Osteoblast (primary cell): Measurements from ENCODE around the gene FBXL17. TPM values are rescaled to one million over a fixed set of nuclear protein-coding genes. Genes with fewer than 3 reads are reported as not detected.

Experiments
- DNase-seq: peaks from one replicate; pipeline ENCODE4 v3.0.0; 2011; ENCODE audit warnings: low spot score, mixed read lengths; ENCODE audit not compliant: insufficient read length; ENCODE audit errors: missing footprints
- H2AFZ ChIP-seq: 2 replicates; pipeline ENCODE4 v1.6.0; 2011; ENCODE audit warnings: mild to moderate bottlenecking, low read length
- H3K27ac ChIP-seq: 2 replicates; pipeline ENCODE4 v1.5.1; 2011; ENCODE audit warnings: mild to moderate bottlenecking, low read depth, low read length, moderate library complexity
- H3K27me3 ChIP-seq: 2 replicates; pipeline ENCODE4 v1.6.0; 2012; ENCODE audit warnings: mild to moderate bottlenecking, control low read depth, inconsistent platforms, low read length, moderate library complexity; ENCODE audit not compliant: insufficient read depth
- H3K36me3 ChIP-seq: 2 replicates; pipeline ENCODE4 v1.5.1; 2011; ENCODE audit warnings: mild to moderate bottlenecking, low read length, control low read depth, moderate library complexity; ENCODE audit not compliant: insufficient read depth
- H3K4me1 ChIP-seq: 2 replicates; pipeline ENCODE4 v1.5.1; 2011; ENCODE audit warnings: mild to moderate bottlenecking, low read length, control low read depth, moderate library complexity; ENCODE audit not compliant: insufficient read depth
- H3K4me2 ChIP-seq: 2 replicates; pipeline ENCODE4 v1.6.0; 2011; ENCODE audit warnings: mild to moderate bottlenecking, low read length; ENCODE audit not compliant: insufficient read depth
- H3K4me3 ChIP-seq: fragments of 200-600 bp; sonication (generic); 3 replicates; pipeline ENCODE4 v1.5.1; 2012; ENCODE audit warnings: mild to moderate bottlenecking, low read length, inconsistent platforms; ENCODE audit not compliant: insufficient read depth
- H3K79me2 ChIP-seq: 2 replicates; pipeline ENCODE4 v1.6.0; 2012; ENCODE audit warnings: mild to moderate bottlenecking, low read length, control low read depth, inconsistent platforms; ENCODE audit not compliant: insufficient read depth
- H3K9me3 ChIP-seq: 2 replicates; pipeline ENCODE4 v1.5.1; 2011; ENCODE audit warnings: low read depth, low read length, control low read depth
- H4K20me1 ChIP-seq: 2 replicates; pipeline ENCODE4 v1.6.0; 2012; ENCODE audit warnings: mild to moderate bottlenecking, low read length, control low read depth; ENCODE audit not compliant: insufficient read depth
- CTCF ChIP-seq: IDR thresholded peaks from 2 replicates; pipeline ENCODE4 v1.5.1; 2011; ENCODE audit warnings: mild to moderate bottlenecking, low read depth, low read length, moderate library complexity; ENCODE audit errors: extremely low read depth
- total RNA-seq: library from RNA; depleted of rRNA; stranded (reverse); fragments of >200 nt; gene quantifications from 2 replicates; pipeline ENCODE4 v1.2.3, GENCODE V29; 2012

The FBXL17 gene
- total RNA-seq, 1 donor = 19.5 TPM

- H4K20me1 ChIP-seq = no peaks in the 10 kb centered on the region
- no peaks in the 10 kb centered on the region for H3K79me2 ChIP-seq
- DNase-seq = no peak
- H3K4me1 ChIP-seq = no peaks in the 10 kb centered on the region
- no peak overlapping the region for H3K4me2 ChIP-seq
- no peak for TF ChIP-seq CTCF
- no peak overlapping the region for H2AFZ ChIP-seq
- H3K9me3 ChIP-seq = no peaks in the 10 kb centered on the region
- no peak overlapping the region for H3K4me3 ChIP-seq
- no peak overlapping the region for H3K27ac ChIP-seq
- no peaks in the 10 kb centered on the region for H3K36me3 ChIP-seq
- no peaks in the 10 kb centered on the region for H3K27me3 ChIP-seq
These were observed 262.9 kb downstream of the FBXL17 start for GRCh38 chr5:108118813-108119514.

- no peaks in the 10 kb centered on the region for H4K20me1 ChIP-seq
- no peaks in the 10 kb centered on the region for H3K4me1 ChIP-seq
- no peaks in the 10 kb centered on the region for H3K79me2 ChIP-seq
- no peak for TF ChIP-seq CTCF
- no peak overlapping the region for H2AFZ ChIP-seq
- no peaks in the 10 kb centered on the region for H3K36me3 ChIP-seq
- no peak for DNase-seq
- no peak overlapping the region for H3K4me3 ChIP-seq
- H3K4me2 ChIP-seq = no peak overlapping the region
- H3K9me3 ChIP-seq = no peaks in the 10 kb centered on the region
- H3K27me3 ChIP-seq = no peaks in the 10 kb centered on the region
- H3K27ac ChIP-seq = no peak overlapping the region
These were observed 266.2 kb downstream of the FBXL17 start for GRCh38 chr5:108115673-108116072.

- Histone ChIP-seq H3K79me2 (no peaks in the 10 kb centered on the region), H3K36me3 (no peaks in the 10 kb centered on the region), H3K27ac (no peak overlapping the region), H3K9me3 (no peaks in the 10 kb centered on the region), H3K27me3 (no peaks in the 10 kb centered on the region), H3K4me2 (no peak overlapping the region), H2AFZ (no peak overlapping the region), H3K4me3 (no peak overlapping the region), H4K20me1 (no peaks in the 10 kb centered on the region), H3K4me1 (no peaks in the 10 kb centered on the region)
- no peak for TF ChIP-seq CTCF
- no peak for DNase-seq
These were observed 267.9 kb downstream of the FBXL17 start for GRCh38 chr5:108113950-108114349.

- no peaks in the 10 kb centered on the region for H3K27me3 ChIP-seq
- H4K20me1 ChIP-seq = no peaks in the 10 kb centered on the region
- no peaks in the 10 kb centered on the region for H3K36me3 ChIP-seq
- H3K4me1 ChIP-seq = no peaks in the 10 kb centered on the region
- no peak for TF ChIP-seq CTCF
- no peaks in the 10 kb centered on the region for H3K79me2 ChIP-seq
- no peak overlapping the region for H2AFZ ChIP-seq
- no peak overlapping the region for H3K27ac ChIP-seq
- DNase-seq = no peak
- no peaks in the 10 kb centered on the region for H3K9me3 ChIP-seq
- no peak overlapping the region for H3K4me3 ChIP-seq
- H3K4me2 ChIP-seq = no peak overlapping the region
These were observed 270.2 kb downstream of the FBXL17 start for GRCh38 chr5:108111736-108112135.
